ENCODE results near the gene WDR46. TPM values are rescaled to one million over a fixed set of nuclear protein-coding genes. Genes with fewer than 3 reads are reported as not detected.

Gene WDR46, protein sequence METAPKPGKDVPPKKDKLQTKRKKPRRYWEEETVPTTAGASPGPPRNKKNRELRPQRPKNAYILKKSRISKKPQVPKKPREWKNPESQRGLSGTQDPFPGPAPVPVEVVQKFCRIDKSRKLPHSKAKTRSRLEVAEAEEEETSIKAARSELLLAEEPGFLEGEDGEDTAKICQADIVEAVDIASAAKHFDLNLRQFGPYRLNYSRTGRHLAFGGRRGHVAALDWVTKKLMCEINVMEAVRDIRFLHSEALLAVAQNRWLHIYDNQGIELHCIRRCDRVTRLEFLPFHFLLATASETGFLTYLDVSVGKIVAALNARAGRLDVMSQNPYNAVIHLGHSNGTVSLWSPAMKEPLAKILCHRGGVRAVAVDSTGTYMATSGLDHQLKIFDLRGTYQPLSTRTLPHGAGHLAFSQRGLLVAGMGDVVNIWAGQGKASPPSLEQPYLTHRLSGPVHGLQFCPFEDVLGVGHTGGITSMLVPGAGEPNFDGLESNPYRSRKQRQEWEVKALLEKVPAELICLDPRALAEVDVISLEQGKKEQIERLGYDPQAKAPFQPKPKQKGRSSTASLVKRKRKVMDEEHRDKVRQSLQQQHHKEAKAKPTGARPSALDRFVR
- total RNA-seq = 114 and 117 TPM in 2 replicates

DNA sequence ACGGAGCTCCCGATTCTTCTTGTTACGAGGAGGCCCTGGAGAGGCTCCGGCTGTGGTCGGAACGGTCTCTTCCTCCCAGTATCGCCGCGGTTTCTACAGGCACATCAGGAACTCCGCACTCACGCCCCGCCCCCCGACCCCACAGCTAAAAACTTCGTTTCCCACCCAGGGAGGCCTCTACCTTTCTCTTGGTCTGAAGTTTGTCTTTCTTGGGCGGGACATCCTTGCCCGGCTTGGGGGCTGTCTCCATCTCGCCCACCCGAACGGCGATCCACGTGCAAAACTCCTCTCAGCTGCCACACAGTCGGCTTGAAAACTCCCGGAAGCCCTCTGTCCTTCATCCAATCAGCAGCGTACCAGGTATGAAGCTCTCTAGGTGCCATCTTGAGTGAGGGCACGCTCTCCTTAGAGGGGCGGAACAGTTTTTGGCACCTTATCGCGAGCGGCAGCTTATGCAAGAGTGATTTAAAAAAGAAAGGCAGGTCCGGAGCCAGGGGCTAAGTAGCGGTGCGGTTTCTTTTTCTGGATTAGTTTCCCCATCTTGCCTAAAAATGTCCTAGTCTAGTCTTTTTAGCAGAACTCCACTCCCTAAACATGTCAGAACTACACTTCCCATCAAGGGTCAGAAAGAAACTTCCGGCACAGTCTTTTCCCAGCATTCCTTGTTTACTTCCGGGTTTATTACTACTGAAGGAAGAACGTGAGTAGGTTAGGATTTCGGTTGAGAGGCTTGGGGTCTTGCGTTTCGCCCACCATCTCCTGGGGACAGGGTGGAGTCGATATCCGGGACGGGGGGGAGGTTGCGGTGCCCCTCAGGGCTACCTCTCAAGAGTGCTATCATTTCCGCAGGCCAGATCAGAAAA, at the start of gene WDR46, which contains the start of gene PFDN6:
Gene WDR46 (minus strand): TSS at position 319 of the 863 bp plus-strand sequence. CDS start 69 bp downstream, at position 250.
Gene PFDN6 (plus strand): TSS at position 681 of the 863 bp plus-strand sequence. CDS start 256 bp downstream, outside the sequence.
- TF ChIP-seq, protein P1, sequence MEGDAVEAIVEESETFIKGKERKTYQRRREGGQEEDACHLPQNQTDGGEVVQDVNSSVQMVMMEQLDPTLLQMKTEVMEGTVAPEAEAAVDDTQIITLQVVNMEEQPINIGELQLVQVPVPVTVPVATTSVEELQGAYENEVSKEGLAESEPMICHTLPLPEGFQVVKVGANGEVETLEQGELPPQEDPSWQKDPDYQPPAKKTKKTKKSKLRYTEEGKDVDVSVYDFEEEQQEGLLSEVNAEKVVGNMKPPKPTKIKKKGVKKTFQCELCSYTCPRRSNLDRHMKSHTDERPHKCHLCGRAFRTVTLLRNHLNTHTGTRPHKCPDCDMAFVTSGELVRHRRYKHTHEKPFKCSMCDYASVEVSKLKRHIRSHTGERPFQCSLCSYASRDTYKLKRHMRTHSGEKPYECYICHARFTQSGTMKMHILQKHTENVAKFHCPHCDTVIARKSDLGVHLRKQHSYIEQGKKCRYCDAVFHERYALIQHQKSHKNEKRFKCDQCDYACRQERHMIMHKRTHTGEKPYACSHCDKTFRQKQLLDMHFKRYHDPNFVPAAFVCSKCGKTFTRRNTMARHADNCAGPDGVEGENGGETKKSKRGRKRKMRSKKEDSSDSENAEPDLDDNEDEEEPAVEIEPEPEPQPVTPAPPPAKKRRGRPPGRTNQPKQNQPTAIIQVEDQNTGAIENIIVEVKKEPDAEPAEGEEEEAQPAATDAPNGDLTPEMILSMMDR (IDR thresholded peaks at IDR 0.05) = no peak
- peak within 1 kb of the TSS; percentile 100 for H3K4me3 Mint-ChIP-seq
- no peaks in the 10 kb centered on the region for H3K27me3 Mint-ChIP-seq
- peak; percentile 94 for ATAC-seq (ENCODE audit: low read depth)
- H3K36me3 Mint-ChIP-seq (ENCODE audit: low read depth) = peaks cover 80% of the 10 kb centered on the region
- DNase-seq = peak; percentile 66
- peaks cover 48% of the 10 kb centered on the region for H3K4me1 Mint-ChIP-seq
- CTCF ChIA-PET = interaction anchor here (0.7 to 3.9 kb wide), 7 partner anchors 9 to 56 kb away, joined by 3 to 21 read pairs (median 5); partner anchors contain the start of genes B3GALT4, RPS18 and VPS52
- POLR2A ChIA-PET = interaction anchor here (0.6 to 5.4 kb wide), 29 partner anchors 8 to 1637 kb away, joined by 3 to 80 read pairs (median 6); partner anchors contain the start of genes ABHD16A, B3GALT4, CUTA and HLA-DMA
- H3K9me3 Mint-ChIP-seq = no peaks in the 10 kb centered on the region
- H3K27ac Mint-ChIP-seq = peak within 1 kb of the TSS; percentile 95
- intact Hi-C loops (cut with micrococcal nuclease) = loop anchor here (1.0 to 2.0 kb wide), 6 partner anchors 10 to 89 kb away; partner anchors contain the start of genes B3GALT4, RXRB, SLC39A7 and VPS52

DNA sequence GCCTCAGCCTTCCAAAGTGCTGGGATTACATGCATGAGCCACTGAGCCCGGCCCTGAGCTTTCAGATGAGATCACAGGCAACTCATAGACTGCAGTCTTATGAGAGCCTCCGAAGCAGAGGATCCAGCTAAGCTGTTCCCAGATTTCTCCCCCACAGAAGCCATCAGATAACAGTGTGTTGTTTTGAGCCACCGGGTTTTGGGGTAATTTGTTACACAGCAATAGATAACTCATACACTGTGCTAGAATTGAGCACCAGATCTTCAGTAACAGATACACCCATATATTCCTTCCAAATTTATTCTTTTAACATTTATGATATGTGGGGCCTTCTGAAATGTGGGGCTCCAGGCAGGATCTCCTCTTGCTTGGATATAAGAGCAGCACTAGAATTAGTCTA, 47.5 kb upstream of the WDR46 start:
- Mint-ChIP-seq H3K4me3 (no peak overlapping the region), H3K9me3 (no peaks in the 10 kb centered on the region), H3K36me3 (ENCODE audit: low read depth) (no peaks in the 10 kb centered on the region), H3K27ac (no peak overlapping the region), H3K27me3 (no peaks in the 10 kb centered on the region), H3K4me1 (peaks cover 49% of the 10 kb centered on the region)
- TF ChIP-seq, protein P1 (IDR thresholded peaks at IDR 0.05) = no peak
- POLR2A ChIA-PET = interaction anchor here (0.6 to 1.2 kb wide), 4 partner anchors 19 to 1069 kb away, joined by 3 to 10 read pairs (median 4); partner anchors contain the start of genes HLA-DPB1, RPS18, VPS52 and ZBTB22
- intact Hi-C loops (cut with micrococcal nuclease) = no loop called here
- DNase-seq (no peak), ATAC-seq (ENCODE audit: low read depth) (no peak)
- CTCF ChIA-PET = interaction anchor here (1.2 kb wide), 1 partner anchor 12 kb away, joined by 4 read pairs; no protein-coding TSS in a partner anchor

DNA sequence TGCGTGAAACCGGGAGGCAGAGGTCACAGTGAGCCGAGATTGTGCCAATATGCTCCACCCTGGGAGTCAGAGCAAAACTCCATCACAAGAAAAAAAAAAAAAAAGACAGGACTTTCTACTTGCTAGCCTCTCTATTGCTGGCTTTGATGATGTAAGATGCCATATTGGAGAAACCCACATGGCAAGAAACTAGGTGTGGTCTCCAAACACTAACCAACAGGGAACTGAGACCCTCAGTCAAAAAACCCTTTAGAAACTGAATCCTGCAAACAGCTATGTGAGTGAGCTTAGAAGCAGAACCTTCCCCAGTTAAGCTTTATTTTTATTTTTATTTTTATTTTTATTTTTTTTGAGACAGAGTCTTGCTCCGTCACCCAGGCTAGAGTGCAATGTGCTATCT, 46.9 kb upstream of the WDR46 start:
- TF ChIP-seq, protein P1 (IDR thresholded peaks at IDR 0.05) = no peak

DNA sequence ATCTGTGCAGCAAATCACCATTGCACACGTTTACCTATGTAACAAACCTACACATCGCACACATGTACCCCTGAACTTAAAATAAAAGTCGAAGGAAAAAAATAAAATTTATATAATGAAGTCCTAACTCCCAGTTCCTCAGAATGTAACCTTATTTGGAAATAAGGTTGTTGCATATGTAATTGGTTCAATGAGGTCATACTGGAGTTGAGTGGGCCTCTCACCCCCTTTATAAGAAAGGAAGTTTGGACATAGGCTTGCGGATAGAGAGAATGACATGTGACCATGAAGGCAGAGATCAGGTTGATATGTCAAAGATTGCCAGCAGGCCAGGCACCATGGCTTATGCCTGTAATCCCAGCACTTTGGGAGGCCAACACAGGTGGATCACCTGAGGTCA, 44.6 kb upstream of the WDR46 start:
- Mint-ChIP-seq H3K4me1 (peaks cover 55% of the 10 kb centered on the region), H3K4me3 (no peak overlapping the region), H3K27ac (no peak overlapping the region), H3K36me3 (ENCODE audit: low read depth) (no peaks in the 10 kb centered on the region), H3K9me3 (no peaks in the 10 kb centered on the region), H3K27me3 (no peaks in the 10 kb centered on the region)
- intact Hi-C loops (cut with micrococcal nuclease) = no loop called here
- no peak for DNase-seq
- TF ChIP-seq, protein P1 (IDR thresholded peaks at IDR 0.05) = no peak
- POLR2A ChIA-PET = interaction anchor here (0.7 to 2.9 kb wide), 3 partner anchors 9 to 300 kb away, joined by 3 to 12 read pairs (median 4); partner anchors contain the start of gene ZBTB22
- no peak for ATAC-seq (ENCODE audit: low read depth)
- CTCF ChIA-PET = no interaction called here

More for the DNA sequence above, 46.9 kb upstream of the WDR46 start:
- H3K27ac Mint-ChIP-seq = no peak overlapping the region
- no peaks in the 10 kb centered on the region for H3K9me3 Mint-ChIP-seq
- intact Hi-C loops (cut with micrococcal nuclease) = no loop called here
- H3K27me3 Mint-ChIP-seq = no peaks in the 10 kb centered on the region
- ATAC-seq (ENCODE audit: low read depth) (peak; percentile 21), DNase-seq (no peak)
- H3K4me3 Mint-ChIP-seq = no peak overlapping the region
- no peaks in the 10 kb centered on the region for H3K36me3 Mint-ChIP-seq (ENCODE audit: low read depth)
- ChIA-PET CTCF (interaction anchor here (1.1 to 1.2 kb wide), 2 partner anchors 11 to 18 kb away, joined by 3 to 4 read pairs; partner anchors contain the start of gene ZBTB22), POLR2A (interaction anchor here (0.6 to 2.1 kb wide), 7 partner anchors 9 to 1068 kb away, joined by 3 to 10 read pairs (median 4); partner anchors contain the start of genes HLA-DPB1 and ZBTB22)
- peaks cover 52% of the 10 kb centered on the region for H3K4me1 Mint-ChIP-seq
